T47D (cell line): ENCODE results near the gene PLA1A.

ENCODE experiments used
- DNase-seq, 2 experiments: peaks; one replicate each; pipeline versions ENCODE4 v3.0.0 to v3.0.0-alpha.2; 2011 to 2012; ENCODE audit warnings: low read depth in 1 of 2, low spot score in 1 of 2
- JUND ChIP-seq: IDR thresholded peaks from 2 replicates; pipeline ENCODE4 v1.6.1; 2012; ENCODE audit warnings: low read depth
- in situ Hi-C: cut with HindIII; loops from 2 replicates; pipeline ENCODE4 v1.10.0; 2016; ENCODE audit warnings: low sequenced_read_pairs, low pct_unique_long_range_greater_than_20kb

The PLA1A gene

DNA sequence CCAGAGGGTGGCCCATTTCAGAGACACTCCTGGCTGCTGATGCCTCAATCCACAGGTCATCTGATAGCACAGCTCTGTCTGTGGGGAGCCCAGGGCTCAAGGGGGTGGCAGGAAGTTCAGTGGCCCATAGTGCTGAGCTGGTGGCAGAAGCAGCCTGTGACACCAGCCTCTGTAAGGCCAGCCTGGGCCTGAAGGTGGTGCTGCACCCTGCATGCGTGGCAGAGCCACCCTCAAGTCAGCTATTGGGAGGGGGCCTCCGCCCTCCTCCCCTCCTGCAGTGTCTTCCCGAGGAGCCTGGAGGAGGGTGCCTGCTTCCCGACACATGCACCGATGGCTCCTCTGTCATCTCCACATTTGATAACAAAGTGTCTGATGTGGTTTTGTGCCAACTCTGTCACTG lies 3.0 kb downstream of the PLA1A start:
- in situ Hi-C loops: no loop called here
- TF ChIP-seq JUND: no peak

DNA sequence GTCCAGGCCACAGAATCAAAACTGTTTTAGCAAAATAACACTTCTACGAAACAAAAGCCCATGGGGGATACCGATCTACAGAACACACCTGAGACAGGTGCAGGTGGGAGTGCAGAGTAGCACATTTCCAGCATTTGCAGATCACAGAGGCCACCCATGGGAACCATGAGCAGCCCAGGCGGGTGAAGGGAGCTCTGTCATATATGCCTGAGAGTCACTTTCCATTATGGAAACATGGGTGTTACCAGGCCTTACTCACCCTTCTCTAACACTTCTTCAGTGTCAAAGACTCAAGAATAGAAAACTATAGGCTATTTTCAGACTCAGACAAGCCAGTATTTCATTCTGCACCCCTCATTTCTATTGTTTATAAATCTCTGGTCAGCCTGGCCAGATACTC lies 3.5 kb downstream of the PLA1A start:
- DNase-seq: no peak
- no peak for TF ChIP-seq JUND
- in situ Hi-C loops: no loop called here

More for the DNA sequence above, 3.0 kb downstream of the PLA1A start:
- DNase-seq: no peak

DNA sequence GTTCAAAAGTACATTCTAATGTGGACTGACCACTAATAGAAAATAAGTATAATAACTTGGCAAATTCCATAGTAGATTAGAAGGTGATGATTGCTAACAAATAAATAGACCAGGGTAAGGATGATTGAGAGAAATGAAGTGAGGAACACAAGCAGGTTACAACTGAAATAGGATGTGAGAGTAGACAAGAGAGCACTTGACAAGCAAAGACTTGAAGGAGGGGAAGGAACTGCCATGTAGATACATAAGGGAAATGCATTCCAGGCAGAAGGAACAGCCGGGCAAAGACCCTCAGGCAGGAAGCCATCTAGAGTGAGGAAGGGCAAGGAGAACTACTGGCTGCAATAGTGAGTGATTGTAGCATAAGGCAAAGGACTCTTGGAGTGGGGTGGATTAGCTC lies 5.0 kb downstream of the PLA1A start:
- DNase-seq: no peak
- TF ChIP-seq JUND: no peak
- in situ Hi-C loops: no loop called here

DNA sequence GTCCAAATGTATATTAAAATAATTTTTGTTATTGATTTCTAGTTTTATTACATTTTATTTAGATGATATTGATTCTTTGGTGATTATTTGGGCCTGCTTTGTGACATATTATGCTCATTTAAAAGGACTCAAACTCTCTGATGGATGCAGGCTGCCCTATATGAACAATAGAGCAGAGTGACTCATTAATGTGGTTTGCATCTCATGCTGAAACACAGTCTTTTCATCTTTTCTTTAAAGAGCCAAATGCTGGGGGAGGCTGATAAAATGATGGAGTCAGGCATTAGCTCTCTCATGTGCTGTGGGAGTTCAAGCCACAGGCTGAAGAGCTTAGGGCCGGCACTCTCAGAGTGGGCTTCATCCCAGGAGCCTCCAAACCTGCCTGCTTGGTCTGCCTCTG lies 7.2 kb downstream of the PLA1A start:
- TF ChIP-seq JUND: no peak
- in situ Hi-C loops: no loop called here
- DNase-seq: no peak

DNA sequence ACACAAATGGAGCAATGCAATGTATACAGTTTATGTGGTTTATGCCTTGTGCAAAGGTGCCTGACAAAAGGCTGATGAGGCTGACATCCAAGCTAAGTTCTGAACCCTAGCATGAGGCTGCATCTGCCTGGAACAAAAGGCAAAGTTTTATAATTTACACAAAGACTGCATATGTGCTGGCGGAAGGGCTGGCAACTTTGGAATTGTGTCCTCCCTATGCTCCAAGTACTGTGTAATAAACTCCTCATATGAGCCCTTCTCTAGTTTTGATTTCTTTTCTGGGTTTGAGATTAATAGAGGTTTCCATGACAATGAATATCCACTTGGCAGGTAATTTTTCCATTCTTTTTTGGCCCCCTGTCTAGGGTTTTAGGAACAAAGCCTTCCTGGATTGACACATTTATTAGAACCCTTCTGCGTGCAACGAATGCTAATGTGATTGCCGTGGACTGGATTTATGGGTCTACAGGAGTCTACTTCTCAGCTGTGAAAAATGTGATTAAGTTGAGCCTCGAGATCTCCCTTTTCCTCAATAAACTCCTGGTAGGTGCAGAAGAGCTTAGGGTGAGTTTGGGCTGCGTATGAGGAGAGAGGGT lies 10.8 kb downstream of the PLA1A start:
- no peak for DNase-seq
- no peak for TF ChIP-seq JUND
- in situ Hi-C loops: no loop called here

DNA sequence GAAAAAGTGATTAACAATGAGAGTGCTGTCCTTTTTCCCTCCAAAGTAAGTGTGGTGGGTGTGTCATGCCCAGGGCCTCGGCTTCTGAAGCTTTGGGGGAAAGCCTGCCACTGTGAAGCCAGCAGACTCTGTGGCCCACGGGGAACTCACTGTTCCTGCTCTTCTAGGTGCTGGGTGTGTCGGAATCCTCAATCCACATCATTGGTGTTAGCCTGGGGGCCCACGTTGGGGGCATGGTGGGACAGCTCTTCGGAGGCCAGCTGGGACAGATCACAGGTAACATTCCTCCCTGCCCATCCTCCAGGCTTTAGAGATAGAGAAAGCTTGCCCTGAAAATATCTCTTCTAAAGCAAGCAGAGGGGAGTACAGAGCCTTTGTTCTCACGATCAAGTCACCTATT lies 11.6 kb downstream of the PLA1A start:
- DNase-seq: no peak
- in situ Hi-C loops: no loop called here
- TF ChIP-seq JUND: no peak

DNA sequence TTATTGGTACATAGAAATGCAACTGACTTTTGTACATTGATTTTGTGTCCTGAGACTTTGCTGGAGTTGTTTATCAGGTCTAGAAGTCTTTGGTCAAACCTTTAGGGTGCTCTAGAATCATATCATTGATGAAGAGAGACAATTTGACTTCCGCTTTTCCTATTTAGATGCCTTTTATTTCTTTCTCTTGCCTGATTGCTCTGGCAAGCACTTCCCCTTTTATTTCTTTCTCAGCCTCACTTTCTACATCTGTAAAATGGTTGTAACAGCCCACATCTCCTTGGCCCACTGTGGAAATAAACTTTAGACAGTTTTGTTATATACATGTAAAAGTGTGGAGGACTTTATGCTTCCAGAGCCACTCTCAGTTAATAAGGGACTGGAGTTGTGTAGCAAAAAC lies 14.0 kb downstream of the PLA1A start:
- TF ChIP-seq JUND: no peak
- no peak for DNase-seq
- in situ Hi-C loops: no loop called here

DNA sequence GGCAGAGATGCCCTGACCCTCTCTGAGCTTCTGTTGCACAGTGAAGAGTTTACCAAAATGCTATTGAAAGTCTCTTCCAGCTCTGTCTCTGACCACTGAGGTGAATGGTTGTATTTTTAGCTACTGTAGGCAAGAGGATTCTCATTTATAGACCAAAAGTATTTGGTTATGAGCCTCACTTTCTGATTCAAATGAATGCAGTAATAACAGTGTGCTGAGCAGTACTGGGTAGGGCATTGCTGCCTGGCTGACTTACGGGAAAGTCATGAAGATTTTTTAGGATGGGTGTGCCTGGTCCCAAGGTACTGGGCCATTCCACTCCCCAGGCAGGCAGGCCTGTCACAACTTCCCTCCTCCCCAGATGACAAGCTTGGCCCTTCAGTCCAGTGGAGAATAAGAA lies 15.5 kb downstream of the PLA1A start:
- in situ Hi-C loops: no loop called here
- no peak for DNase-seq
- TF ChIP-seq JUND: no peak

DNA sequence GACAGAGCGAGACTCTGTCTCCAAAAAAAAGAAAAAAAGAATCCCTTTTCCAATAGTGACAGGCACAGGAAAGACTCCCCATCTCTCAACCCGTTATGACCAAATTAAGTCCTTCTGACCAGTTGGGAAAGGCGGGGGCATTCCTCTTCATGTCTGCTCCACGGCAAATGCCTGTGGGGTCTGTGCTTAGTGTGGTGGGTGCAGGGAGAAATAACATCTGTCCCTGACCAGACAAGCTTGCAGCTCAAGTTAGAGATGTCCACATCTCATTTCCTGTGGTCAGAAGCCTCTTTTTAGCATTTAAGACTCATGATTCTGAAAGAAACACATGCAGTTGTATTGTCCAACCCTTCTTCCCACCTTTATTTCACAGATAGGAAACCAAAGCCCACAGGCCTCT lies 16.2 kb downstream of the PLA1A start:
- in situ Hi-C loops: no loop called here
- no peak for TF ChIP-seq JUND
- DNase-seq: no peak

DNA sequence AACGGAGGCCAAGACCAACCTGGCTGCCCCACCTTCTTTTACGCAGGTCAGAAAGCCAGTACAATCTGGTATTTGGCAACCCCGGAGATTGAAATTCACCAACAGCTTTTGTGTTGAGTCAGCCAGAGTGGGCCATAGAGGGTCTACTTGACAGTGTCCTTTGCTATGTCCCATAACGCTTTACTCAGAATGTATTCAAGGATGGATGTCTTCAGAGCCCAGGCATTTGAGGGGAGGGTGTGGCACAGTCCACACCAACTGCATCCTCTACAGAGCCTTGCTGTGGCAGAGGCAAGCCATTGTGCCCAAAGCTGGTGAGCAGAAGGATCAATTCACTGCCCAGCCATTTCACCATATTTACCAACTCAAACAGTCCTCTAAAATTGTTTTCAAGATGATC lies 18.4 kb downstream of the PLA1A start:
- in situ Hi-C loops: no loop called here
- no peak for DNase-seq
- TF ChIP-seq JUND: no peak

DNA sequence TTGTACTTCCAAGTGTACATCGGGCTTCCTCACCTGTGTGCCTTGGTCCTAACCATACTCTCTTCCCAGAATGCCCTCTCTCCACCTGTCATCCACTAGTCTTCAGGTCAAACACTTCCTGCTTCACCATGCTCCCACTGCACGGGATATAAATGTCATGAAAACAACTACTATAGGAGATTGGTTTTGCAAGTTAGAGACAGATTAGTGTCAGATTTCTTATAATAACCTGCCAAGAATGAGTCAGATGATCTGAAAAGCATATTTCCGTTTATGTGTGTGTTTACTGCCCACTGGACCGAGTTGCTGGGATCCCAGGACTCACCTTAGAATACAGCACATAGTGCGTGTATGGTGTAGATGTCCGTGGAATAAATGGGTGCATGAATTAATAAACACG lies 21.4 kb downstream of the PLA1A start:
- in situ Hi-C loops: no loop called here
- peak in 1 of 2 experiments; percentile 18 for DNase-seq
- TF ChIP-seq JUND: no peak

DNA sequence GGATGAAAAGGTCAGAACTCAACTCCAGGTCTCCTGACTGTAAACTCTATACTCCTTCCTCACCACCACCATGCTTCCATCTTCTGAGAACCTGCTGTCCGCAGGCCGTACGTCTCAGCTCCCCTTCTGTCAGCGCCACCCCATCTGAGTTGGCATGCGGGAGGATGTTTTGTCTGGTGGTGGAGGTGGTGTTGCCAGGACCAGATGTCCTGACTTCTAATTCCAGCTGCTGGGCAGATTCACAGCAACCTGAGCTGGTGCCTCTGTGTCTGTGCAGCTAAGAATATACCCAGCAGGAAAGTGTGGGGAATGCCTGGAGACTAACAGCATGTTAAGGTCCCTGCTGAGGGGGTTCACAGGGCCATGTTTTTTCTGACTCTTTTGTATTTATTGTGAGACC lies 23.2 kb downstream of the PLA1A start:
- no peak for DNase-seq
- in situ Hi-C loops: no loop called here
- no peak for TF ChIP-seq JUND

DNA sequence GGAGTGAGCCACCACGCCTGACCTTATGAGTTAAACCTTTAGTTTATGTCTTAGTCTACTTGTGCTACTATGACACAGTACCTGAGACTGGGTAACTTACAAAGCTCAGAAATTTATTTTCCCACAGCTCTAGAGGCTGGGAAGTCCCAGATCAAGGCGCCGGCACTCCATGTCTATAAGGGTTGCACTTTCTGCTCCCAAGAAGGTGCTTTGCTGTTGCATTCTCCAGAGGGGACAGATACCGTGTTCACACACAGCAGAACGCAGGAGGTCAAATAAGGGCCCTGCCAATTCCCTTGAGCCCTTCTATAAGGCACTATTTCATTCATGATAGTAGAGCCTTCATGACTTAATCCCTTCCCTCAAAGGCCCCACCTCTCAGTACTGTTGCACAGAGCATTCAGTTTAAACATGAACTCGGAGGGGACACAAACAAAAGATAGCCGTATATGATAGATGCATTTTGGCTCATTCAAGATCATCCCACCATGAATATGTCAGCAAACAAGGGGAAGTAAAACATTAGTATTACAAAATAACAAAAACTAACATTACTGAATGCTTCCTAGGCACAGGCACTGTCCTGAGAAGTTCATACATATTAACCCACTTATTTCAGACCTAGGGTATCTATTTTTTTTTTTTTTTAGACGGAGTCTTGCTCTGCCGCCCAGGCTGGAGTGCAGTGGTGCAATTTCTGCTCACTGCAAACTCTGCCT lies 26.5 kb downstream of the PLA1A start:
- DNase-seq: no peak
- no peak for TF ChIP-seq JUND
- in situ Hi-C loops: no loop called here
